ENCODE data around the gene VEPH1. TPM values are rescaled to one million over a fixed set of nuclear protein-coding genes. Genes with fewer than 3 reads are reported as not detected.

Gene VEPH1
- total RNA-seq, 1 experiment from 2014 or later = 7.7 TPM

GRCh38 chr3:157257101-157257500 is 246.1 kb downstream of the VEPH1 start:
- peak overlapping the region; percentile 12 to 19 (median 16); a peak in 3 of 7 replicates for H3K27ac Mint-ChIP-seq
- Histone ChIP-seq H2AK5ac (ENCODE audit: insufficient read length, low read length) (no peak overlapping the region), H3K79me2 (ENCODE audit: insufficient read depth, low read length) (no peaks in the 10 kb centered on the region), H2BK5ac (ENCODE audit: insufficient read length, low read length) (no peak overlapping the region), H3K27me3 (ENCODE audit: insufficient read depth, low read length) (no peaks in the 10 kb centered on the region), H2BK120ac (ENCODE audit: low read depth, low read length, poor library complexity, severe bottlenecking) (no peak overlapping the region), H4K20me1 (ENCODE audit: control insufficient read depth, insufficient read depth, insufficient read length) (no peaks in the 10 kb centered on the region), H3K23me2 (ENCODE audit: insufficient read length, low read depth, low read length, poor library complexity, severe bottlenecking) (no peaks in the 10 kb centered on the region), H3K79me1 (ENCODE audit: insufficient read depth, low read depth, low read length, poor library complexity, severe bottlenecking) (no peaks in the 10 kb centered on the region), H2BK12ac (ENCODE audit: insufficient read length, low read depth, low read length) (no peak overlapping the region), H3K23ac (ENCODE audit: insufficient read length, low read depth, low read length) (no peak overlapping the region), H3K4ac (ENCODE audit: low read depth, low read length) (no peak overlapping the region), H3K9ac (ENCODE audit: extremely low read depth, insufficient read length, low read length) (no peak overlapping the region), H4K91ac (ENCODE audit: insufficient read length, low read depth, low read length) (no peak overlapping the region), H3K27ac (ENCODE audit: insufficient read length, low read depth, low read length) (no peak overlapping the region), H3K9me3 (ENCODE audit: control insufficient read depth, low read depth, low read length) (no peaks in the 10 kb centered on the region), H4K5ac (ENCODE audit: insufficient read length, low read depth, low read length) (no peak overlapping the region), H2BK20ac (ENCODE audit: low read depth, low read length, poor library complexity, severe bottlenecking) (no peak overlapping the region), H3K4me2 (ENCODE audit: insufficient read depth, insufficient read length, low read length) (no peak overlapping the region), H2BK15ac (ENCODE audit: low read depth, low read length) (no peak overlapping the region), H2AFZ (ENCODE audit: low read length) (no peak overlapping the region), H3K4me1 (ENCODE audit: insufficient read depth, low read length) (peaks cover 4% of the 10 kb centered on the region; the same call in 1 of the 2 replicates), H3K18ac (ENCODE audit: insufficient read length, low read depth, low read length) (no peak overlapping the region), H3K14ac (ENCODE audit: insufficient read depth, low read length) (no peak overlapping the region), H4K8ac (replicated peaks; ENCODE audit: insufficient read length, low read depth, low read length) (no peak overlapping the region), H3T11ph (ENCODE audit: low read length) (no peak overlapping the region), H3K56ac (ENCODE audit: insufficient read length, low read depth, low read length) (no peak overlapping the region)
- H3K4me1 Mint-ChIP-seq = peaks cover 33 to 41% of the 10 kb centered on the region in 2 experiments
- no peak for TF ChIP-seq CTCF (conservative IDR thresholded peaks at IDR 0.05)
- peaks cover 0 to 6% (median 4%) of the 10 kb centered on the region in 3 experiments; a peak in 3 of 7 replicates for H3K36me3 Mint-ChIP-seq (ENCODE audit: insufficient read depth in 1 of 3, low read depth in 3 of 3)
- no CpG with 5 or more reads among the region's 5 CpGs for WGBS (ENCODE audit: extremely low coverage, insufficient read length, low lambda C conversion rate)
- DNase-seq = no peak
- H3K27me3 Mint-ChIP-seq (ENCODE audit: low read depth) = no peaks in the 10 kb centered on the region; the same call in 1 of the 2 replicates
- no peak overlapping the region for H3K4me3 Mint-ChIP-seq
- peaks cover 0 to 2% of the 10 kb centered on the region in 2 experiments; a peak in 3 of 5 replicates for H3K9me3 Mint-ChIP-seq
